Endothelial cell of umbilical vein (primary cell): ENCODE results near the gene AIF1.

Source experiments
- POLR2AphosphoS5 ChIP-seq: IDR thresholded peaks from 2 replicates; pipeline ENCODE4 v1.6.1; 2012; ENCODE audit warnings: low read depth, mild to moderate bottlenecking, control low read depth, low read length, moderate library complexity; ENCODE audit not compliant: insufficient read depth
- TF ChIP-seq, protein P1 (sequence below), 2 donors: IDR thresholded peaks; 1 replicate in 1 of 2; 2 replicates in 1 of 2; pipeline ENCODE4 v1.5.1; 2011; ENCODE audit warnings: low read length in 2 of 2, mild to moderate bottlenecking in 2 of 2, moderate library complexity in 2 of 2, control low read depth in 1 of 2, inconsistent platforms in 1 of 2, low read depth in 1 of 2; ENCODE audit not compliant: insufficient read depth in 1 of 2; ENCODE audit errors: extremely low read depth in 1 of 2

DNA sequence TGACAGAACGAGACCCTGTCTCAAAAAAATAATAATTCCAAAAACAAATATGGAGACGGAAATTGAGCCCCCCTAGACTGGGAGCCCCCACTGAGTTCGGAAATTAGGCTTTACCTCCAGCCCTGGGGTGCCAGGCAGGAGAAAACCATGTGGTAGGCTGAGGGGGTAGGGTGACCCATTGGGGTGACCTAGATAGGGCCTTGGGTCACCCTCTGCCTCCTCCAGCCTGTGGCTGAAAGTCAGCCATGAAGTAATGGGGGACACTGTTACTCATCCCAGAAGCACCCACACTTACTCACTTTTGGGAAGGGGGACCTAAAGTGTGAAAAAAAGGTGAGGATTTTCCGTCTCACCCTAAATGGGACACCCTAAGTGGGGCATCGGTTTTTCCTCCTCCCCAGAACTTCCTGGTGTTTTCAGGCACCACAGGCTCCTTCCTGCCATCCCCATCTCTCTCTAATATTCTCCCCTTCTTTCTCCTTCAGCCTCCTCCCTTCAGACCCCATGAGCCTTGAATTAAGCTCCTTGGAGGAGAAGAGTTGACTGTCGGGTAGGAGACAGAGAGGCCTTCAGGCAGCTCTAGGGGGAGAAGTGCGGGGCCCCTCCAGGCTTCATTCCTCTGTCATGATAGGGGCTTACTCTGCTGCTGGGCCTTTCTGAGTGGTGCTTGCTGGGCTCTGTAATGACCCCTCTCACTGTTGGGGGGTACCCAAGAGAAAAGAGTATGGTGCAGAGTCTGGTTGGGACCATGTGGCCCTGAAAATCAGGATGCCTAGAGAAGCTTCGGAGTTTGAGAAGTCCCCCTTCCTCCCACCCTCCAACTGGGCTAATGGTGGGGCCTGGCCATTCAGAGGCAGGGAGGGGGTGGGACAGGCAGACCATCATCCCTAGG lies 35.2 kb upstream of the AIF1 start:
- TF ChIP-seq, protein P1, sequence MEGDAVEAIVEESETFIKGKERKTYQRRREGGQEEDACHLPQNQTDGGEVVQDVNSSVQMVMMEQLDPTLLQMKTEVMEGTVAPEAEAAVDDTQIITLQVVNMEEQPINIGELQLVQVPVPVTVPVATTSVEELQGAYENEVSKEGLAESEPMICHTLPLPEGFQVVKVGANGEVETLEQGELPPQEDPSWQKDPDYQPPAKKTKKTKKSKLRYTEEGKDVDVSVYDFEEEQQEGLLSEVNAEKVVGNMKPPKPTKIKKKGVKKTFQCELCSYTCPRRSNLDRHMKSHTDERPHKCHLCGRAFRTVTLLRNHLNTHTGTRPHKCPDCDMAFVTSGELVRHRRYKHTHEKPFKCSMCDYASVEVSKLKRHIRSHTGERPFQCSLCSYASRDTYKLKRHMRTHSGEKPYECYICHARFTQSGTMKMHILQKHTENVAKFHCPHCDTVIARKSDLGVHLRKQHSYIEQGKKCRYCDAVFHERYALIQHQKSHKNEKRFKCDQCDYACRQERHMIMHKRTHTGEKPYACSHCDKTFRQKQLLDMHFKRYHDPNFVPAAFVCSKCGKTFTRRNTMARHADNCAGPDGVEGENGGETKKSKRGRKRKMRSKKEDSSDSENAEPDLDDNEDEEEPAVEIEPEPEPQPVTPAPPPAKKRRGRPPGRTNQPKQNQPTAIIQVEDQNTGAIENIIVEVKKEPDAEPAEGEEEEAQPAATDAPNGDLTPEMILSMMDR (IDR thresholded peaks at IDR 0.05; ENCODE audit: extremely low read depth in 1 of 2, insufficient read depth in 1 of 2, low read depth in 1 of 2, low read length in 2 of 2) = no peak
- no peak for TF ChIP-seq POLR2AphosphoS5
